ENCODE data around the gene HPSE2. TPM values are rescaled to one million over a fixed set of nuclear protein-coding genes. Genes with fewer than 3 reads are reported as not detected.

Gene HPSE2
- total and polyA plus RNA-seq, 2 of the 8 experiments (the other 6 are each of a cell fraction or from before 2014, with no cell fraction given), result 0.41 to 0.58 TPM

DNA sequence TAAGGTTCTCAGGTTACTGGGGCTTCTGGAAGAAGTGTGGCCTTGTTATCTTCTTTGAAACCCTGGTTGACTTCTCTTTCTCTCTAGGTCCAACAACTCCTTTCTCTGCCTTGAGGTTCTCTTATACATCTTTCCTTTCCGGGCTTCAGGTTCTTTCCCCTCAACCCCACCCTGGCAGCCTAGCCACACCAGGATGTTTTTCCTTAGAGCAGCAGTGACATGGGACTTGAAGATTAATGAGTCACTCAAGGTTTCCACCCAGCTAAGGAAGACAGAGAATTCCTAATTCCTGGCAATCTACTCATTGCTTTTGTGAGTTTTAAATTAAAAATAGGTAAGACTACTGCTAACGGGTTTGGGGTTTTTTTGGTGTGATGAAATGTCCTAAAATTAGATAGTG lies 667.1 kb downstream of the HPSE2 start (continued):
- TF ChIP-seq, protein P1, sequence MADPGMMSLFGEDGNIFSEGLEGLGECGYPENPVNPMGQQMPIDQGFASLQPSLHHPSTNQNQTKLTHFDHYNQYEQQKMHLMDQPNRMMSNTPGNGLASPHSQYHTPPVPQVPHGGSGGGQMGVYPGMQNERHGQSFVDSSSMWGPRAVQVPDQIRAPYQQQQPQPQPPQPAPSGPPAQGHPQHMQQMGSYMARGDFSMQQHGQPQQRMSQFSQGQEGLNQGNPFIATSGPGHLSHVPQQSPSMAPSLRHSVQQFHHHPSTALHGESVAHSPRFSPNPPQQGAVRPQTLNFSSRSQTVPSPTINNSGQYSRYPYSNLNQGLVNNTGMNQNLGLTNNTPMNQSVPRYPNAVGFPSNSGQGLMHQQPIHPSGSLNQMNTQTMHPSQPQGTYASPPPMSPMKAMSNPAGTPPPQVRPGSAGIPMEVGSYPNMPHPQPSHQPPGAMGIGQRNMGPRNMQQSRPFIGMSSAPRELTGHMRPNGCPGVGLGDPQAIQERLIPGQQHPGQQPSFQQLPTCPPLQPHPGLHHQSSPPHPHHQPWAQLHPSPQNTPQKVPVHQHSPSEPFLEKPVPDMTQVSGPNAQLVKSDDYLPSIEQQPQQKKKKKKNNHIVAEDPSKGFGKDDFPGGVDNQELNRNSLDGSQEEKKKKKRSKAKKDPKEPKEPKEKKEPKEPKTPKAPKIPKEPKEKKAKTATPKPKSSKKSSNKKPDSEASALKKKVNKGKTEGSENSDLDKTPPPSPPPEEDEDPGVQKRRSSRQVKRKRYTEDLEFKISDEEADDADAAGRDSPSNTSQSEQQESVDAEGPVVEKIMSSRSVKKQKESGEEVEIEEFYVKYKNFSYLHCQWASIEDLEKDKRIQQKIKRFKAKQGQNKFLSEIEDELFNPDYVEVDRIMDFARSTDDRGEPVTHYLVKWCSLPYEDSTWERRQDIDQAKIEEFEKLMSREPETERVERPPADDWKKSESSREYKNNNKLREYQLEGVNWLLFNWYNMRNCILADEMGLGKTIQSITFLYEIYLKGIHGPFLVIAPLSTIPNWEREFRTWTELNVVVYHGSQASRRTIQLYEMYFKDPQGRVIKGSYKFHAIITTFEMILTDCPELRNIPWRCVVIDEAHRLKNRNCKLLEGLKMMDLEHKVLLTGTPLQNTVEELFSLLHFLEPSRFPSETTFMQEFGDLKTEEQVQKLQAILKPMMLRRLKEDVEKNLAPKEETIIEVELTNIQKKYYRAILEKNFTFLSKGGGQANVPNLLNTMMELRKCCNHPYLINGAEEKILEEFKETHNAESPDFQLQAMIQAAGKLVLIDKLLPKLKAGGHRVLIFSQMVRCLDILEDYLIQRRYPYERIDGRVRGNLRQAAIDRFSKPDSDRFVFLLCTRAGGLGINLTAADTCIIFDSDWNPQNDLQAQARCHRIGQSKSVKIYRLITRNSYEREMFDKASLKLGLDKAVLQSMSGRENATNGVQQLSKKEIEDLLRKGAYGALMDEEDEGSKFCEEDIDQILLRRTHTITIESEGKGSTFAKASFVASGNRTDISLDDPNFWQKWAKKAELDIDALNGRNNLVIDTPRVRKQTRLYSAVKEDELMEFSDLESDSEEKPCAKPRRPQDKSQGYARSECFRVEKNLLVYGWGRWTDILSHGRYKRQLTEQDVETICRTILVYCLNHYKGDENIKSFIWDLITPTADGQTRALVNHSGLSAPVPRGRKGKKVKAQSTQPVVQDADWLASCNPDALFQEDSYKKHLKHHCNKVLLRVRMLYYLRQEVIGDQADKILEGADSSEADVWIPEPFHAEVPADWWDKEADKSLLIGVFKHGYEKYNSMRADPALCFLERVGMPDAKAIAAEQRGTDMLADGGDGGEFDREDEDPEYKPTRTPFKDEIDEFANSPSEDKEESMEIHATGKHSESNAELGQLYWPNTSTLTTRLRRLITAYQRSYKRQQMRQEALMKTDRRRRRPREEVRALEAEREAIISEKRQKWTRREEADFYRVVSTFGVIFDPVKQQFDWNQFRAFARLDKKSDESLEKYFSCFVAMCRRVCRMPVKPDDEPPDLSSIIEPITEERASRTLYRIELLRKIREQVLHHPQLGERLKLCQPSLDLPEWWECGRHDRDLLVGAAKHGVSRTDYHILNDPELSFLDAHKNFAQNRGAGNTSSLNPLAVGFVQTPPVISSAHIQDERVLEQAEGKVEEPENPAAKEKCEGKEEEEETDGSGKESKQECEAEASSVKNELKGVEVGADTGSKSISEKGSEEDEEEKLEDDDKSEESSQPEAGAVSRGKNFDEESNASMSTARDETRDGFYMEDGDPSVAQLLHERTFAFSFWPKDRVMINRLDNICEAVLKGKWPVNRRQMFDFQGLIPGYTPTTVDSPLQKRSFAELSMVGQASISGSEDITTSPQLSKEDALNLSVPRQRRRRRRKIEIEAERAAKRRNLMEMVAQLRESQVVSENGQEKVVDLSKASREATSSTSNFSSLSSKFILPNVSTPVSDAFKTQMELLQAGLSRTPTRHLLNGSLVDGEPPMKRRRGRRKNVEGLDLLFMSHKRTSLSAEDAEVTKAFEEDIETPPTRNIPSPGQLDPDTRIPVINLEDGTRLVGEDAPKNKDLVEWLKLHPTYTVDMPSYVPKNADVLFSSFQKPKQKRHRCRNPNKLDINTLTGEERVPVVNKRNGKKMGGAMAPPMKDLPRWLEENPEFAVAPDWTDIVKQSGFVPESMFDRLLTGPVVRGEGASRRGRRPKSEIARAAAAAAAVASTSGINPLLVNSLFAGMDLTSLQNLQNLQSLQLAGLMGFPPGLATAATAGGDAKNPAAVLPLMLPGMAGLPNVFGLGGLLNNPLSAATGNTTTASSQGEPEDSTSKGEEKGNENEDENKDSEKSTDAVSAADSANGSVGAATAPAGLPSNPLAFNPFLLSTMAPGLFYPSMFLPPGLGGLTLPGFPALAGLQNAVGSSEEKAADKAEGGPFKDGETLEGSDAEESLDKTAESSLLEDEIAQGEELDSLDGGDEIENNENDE (IDR thresholded peaks at IDR 0.05; ENCODE audit: insufficient replicate concordance, low read length), result no peak

All from H1 (cell line).